Right lobe of liver (tissue), 6 donors: ENCODE measurements around the gene NKAIN2. TPM values are rescaled to one million over a fixed set of nuclear protein-coding genes. Genes with fewer than 3 reads are reported as not detected.

ENCODE experiments used
- ATAC-seq, 4 donors: fragments of 200-7000 bp; cut with Tn5 transposase; one replicate each; pipeline ENCODE4 v1.9.1; 2020; ENCODE audit warnings: mild to moderate bottlenecking in 4 of 4, moderate library complexity in 4 of 4
- DNase-seq, 3 donors: peaks; one replicate each; pipeline ENCODE4 v3.0.0-alpha.2; 2020
- H3K27ac ChIP-seq, 3 donors: fragments of 200-600 bp; one replicate each; pipeline ENCODE4 v1.8.0; 2022
- H3K27me3 ChIP-seq, 2 donors: fragments of 200-600 bp; one replicate each; pipeline ENCODE4 v1.8.0; 2022
- H3K36me3 ChIP-seq, 4 donors: fragments of 200-600 bp; sonication (generic) in 1 of 4; one replicate each; pipeline versions ENCODE4 v1.5.1 to v1.8.0; 2017 to 2022; ENCODE audit warnings: control low read depth in 1 of 4
- H3K4me1 ChIP-seq, 4 donors: fragments of 200-600 bp; sonication (generic) in 1 of 4; one replicate each; pipeline versions ENCODE4 v1.5.1 to v1.8.0; 2017 to 2022; ENCODE audit warnings: control low read depth in 1 of 4
- H3K4me3 ChIP-seq, 3 donors: fragments of 200-600 bp; one replicate each; pipeline ENCODE4 v1.8.0; 2022
- H3K9me3 ChIP-seq, 4 donors: fragments of 200-600 bp; sonication (generic) in 1 of 4; one replicate each; pipeline versions ENCODE4 v1.5.1 to v1.8.0; 2017 to 2022; ENCODE audit warnings: control low read depth in 1 of 4
- POLR2A ChIP-seq: fragments of 450-650 bp; IDR thresholded peaks from one replicate; pipeline ENCODE4 v1.6.1; 2017; ENCODE audit warnings: antibody characterized with exemption, mild to moderate bottlenecking
- WGBS: methylation state at CpG from one replicate; pipeline ENCODE4 v1.1.6; 2018; ENCODE audit warnings: low coverage, low lambda C conversion rate; ENCODE audit not compliant: insufficient coverage; ENCODE audit errors: missing lambda C conversion rate; 5-methylcytosine and 5-hydroxymethylcytosine counted together
- intact Hi-C, 2 donors: fragments of 100-400 bp; cut with DNase I; formaldehyde crosslinking; loops; one replicate each; pipeline versions ENCODE4 v1.11.2 to v1.14.1; 2022
- total RNA-seq, 6 experiments: library from RNA; depleted of rRNA in 2 of 6; stranded (reverse); fragments of >200 nt in 2 of 6; fragmentation: NEBNext Ultra II Directional in 3 of 6; extraction: Animal tissue kit (Norgen Biotek cat#: 25700) in 3 of 6; gene quantifications; one replicate each; pipeline versions ENCODE4 v1.1.0 to v1.2.4, GENCODE V29; 2016 to 2023
- TF ChIP-seq, protein P1 (sequence below), 4 donors: fragments of 200-600 bp in 3 of 4; fragments of 450-650 bp in 1 of 4; IDR thresholded peaks; one replicate each; pipeline versions ENCODE4 v1.5.1 to v1.8.0; 2016 to 2022; ENCODE audit warnings: antibody characterized with exemption in 4 of 4, mild to moderate bottlenecking in 2 of 4
- donor health status: DM: no; HTN: yes; CAD: no.
- donor health status: DM: no; HTN: no; CAD: no.
- donor health status: DM: no; HTN: no; CAD: no.
- donor health status: DM: no; HTN: yes; CAD: no.
- donor health status: DM: no; HTN: yes; CAD: no.

NKAIN2 gene
- total RNA-seq, 6 experiments from 2014 or later, result 0.16 to 0.28 TPM; not detected in 4

DNA sequence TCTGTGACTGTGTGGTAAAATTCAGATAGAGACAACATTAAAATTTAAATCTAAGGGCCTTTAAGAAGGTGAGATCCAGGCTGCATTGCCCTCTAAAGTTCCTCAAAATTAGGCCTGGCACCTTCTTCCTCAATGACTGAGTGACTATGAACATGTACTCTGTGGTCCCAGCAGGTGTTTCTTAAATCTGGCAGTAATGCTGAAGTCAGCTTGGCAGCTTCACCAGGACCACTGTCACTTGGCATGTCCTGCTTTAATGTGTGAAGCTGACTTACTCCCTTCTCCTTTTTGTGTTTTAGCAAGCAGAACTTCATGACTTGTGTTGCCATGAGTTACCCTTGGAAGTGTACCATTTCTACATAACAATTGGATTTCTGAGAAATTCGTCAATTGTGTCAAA, 141.7 kb downstream of the NKAIN2 start:
- 78% methylated on average over 1 of the region's 1 CpG for WGBS
- H3K27me3 ChIP-seq, result no peaks in the 10 kb centered on the region
- no peak for DNase-seq
- H3K9me3 ChIP-seq, result no peaks in the 10 kb centered on the region
- intact Hi-C loops, result no loop called here
- no peak overlapping the region for H3K4me3 ChIP-seq
- no peak for TF ChIP-seq POLR2A
- TF ChIP-seq, protein P1, sequence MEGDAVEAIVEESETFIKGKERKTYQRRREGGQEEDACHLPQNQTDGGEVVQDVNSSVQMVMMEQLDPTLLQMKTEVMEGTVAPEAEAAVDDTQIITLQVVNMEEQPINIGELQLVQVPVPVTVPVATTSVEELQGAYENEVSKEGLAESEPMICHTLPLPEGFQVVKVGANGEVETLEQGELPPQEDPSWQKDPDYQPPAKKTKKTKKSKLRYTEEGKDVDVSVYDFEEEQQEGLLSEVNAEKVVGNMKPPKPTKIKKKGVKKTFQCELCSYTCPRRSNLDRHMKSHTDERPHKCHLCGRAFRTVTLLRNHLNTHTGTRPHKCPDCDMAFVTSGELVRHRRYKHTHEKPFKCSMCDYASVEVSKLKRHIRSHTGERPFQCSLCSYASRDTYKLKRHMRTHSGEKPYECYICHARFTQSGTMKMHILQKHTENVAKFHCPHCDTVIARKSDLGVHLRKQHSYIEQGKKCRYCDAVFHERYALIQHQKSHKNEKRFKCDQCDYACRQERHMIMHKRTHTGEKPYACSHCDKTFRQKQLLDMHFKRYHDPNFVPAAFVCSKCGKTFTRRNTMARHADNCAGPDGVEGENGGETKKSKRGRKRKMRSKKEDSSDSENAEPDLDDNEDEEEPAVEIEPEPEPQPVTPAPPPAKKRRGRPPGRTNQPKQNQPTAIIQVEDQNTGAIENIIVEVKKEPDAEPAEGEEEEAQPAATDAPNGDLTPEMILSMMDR (IDR thresholded peaks at IDR 0.05), result no peak
- H3K4me1 ChIP-seq, result no peaks in the 10 kb centered on the region
- no peak for ATAC-seq
- no peaks in the 10 kb centered on the region for H3K36me3 ChIP-seq
- H3K27ac ChIP-seq, result no peak overlapping the region

DNA sequence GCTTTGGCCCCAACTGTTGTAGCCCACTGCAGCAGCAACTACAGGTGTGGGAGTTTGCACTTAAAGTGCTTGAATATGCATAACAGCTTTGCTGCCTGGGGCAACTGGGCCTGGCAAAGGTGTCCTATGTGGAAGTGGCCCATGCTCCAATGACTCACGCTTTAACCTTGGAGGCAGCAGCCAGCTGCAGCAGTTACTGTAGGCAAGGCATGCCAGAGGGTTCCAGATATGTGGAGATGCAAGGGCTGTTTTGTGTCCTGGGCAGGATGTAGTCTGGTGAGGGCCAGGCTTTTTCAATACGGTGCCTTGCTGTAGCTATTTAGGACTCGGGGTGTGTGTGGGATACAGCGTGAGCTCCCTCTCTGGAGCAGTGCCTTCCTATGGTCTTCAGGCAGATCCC, 150.3 kb downstream of the NKAIN2 start:
- no peaks in the 10 kb centered on the region for H3K27me3 ChIP-seq
- intact Hi-C loops, result no loop called here
- H3K9me3 ChIP-seq, result no peaks in the 10 kb centered on the region
- TF ChIP-seq, protein P1 (IDR thresholded peaks at IDR 0.05), result no peak
- TF ChIP-seq POLR2A, result no peak
- H3K4me1 ChIP-seq, result peaks cover 0 to 15% (median 3%) of the 10 kb centered on the region in 4 donors
- no peak overlapping the region for H3K27ac ChIP-seq
- no peak overlapping the region for H3K4me3 ChIP-seq
- no peaks in the 10 kb centered on the region for H3K36me3 ChIP-seq
- DNase-seq (no peak), ATAC-seq (peak in 1 of 4 donors; percentile 27)
- no CpG with 5 or more reads among the region's 4 CpGs for WGBS

DNA sequence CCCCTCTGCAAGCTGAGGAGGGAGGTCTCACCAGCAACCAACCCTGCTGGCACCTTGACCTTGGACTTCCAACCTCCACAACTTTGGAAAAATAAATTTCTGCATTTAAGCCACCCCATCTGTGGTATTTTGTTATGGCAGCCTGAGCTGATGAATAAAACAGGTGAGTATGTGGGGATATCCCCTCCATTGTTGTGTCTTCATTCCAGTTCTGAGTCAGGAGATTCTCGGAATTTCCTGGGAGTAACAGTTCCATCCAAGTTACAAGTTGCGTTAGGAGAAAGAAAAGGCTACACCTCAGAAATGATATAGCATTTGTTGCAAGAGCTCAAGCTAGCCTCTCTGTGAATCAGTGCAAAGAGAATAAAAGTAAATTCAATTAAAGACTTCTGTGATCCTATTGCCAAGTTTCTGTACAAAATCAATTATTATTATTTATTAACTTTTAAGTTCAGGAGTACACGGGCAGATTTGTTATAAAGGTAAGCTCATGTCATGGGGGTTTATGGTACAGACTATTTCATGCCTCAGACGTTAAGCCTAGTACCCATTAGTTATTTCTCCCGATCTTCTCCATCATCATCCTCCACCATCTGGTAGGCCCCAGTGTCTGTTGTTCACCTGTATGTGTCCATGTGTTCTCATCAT, 153.0 kb downstream of the NKAIN2 start:
- intact Hi-C loops, result no loop called here
- H3K9me3 ChIP-seq, result no peaks in the 10 kb centered on the region
- DNase-seq, result no peak
- no peak for TF ChIP-seq POLR2A
- TF ChIP-seq, protein P1 (IDR thresholded peaks at IDR 0.05), result no peak
- H3K4me3 ChIP-seq, result no peak overlapping the region
- no peaks in the 10 kb centered on the region for H3K27me3 ChIP-seq
- H3K27ac ChIP-seq, result no peak overlapping the region
- 40% methylated on average over 5 of the region's 5 CpGs for WGBS
- H3K36me3 ChIP-seq, result no peaks in the 10 kb centered on the region
- ATAC-seq, result peak; percentile 75 to 90 (median 86)
- peaks cover 0 to 15% (median 3%) of the 10 kb centered on the region in 4 donors for H3K4me1 ChIP-seq

DNA sequence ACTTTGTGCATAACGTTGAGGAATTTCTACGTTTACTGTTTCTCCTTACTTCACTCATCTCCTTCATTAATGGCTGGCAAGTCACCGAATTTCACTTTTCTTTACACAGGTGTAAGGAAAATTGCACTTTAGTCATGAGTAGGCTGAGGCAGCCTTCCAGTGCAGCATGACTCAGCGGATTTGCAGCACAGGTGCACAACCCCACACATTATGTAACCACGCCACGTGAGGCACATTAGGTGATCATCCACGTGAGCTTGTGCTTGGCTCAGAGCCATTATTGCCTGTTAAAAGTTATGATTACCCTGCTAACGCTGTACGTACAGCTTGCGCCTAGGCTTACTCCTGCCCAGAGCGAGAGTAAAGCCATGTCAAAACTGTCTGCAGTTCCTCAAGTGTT, 158.8 kb downstream of the NKAIN2 start:
- H3K4me3 ChIP-seq, result peak overlapping the region in 1 of 3 donors; percentile 15
- intact Hi-C loops, result no loop called here
- H3K27me3 ChIP-seq, result no peaks in the 10 kb centered on the region
- H3K9me3 ChIP-seq, result no peaks in the 10 kb centered on the region
- H3K27ac ChIP-seq, result no peak overlapping the region
- 25% methylated on average over 11 of the region's 11 CpGs for WGBS
- no peak for TF ChIP-seq POLR2A
- TF ChIP-seq, protein P1 (IDR thresholded peaks at IDR 0.05), result no peak
- DNase-seq (peak; percentile 77 to 95 (median 91)), ATAC-seq (peak; percentile 86 to 95 (median 92))
- H3K36me3 ChIP-seq, result no peaks in the 10 kb centered on the region
- peaks cover 0 to 5% (median 0%) of the 10 kb centered on the region in 4 donors for H3K4me1 ChIP-seq
